ENCODE results near the gene ARL15. TPM values are rescaled to one million over a fixed set of nuclear protein-coding genes. Genes with fewer than 3 reads are reported as not detected.

ARL15 gene
- total RNA-seq, 1 experiment from 2014 or later, result 6.9 TPM

GRCh38 chr5:53969176-53969730 lies 341.1 kb downstream of the ARL15 start:
- H3K27ac ChIP-seq (ENCODE audit: low read length), result no peak overlapping the region
- no peaks in the 10 kb centered on the region for H3F3A ChIP-seq (ENCODE audit: low read length, unreplicated experiment)
- no peak overlapping the region for H3K9ac ChIP-seq (ENCODE audit: low read length)
- POLR2A ChIA-PET (ENCODE audit: unreplicated experiment), result no interaction called here
- no peak overlapping the region for H3K4me2 ChIP-seq (ENCODE audit: low read length)
- no peaks in the 10 kb centered on the region for H3K4me1 ChIP-seq (ENCODE audit: insufficient read depth, low read length)
- H3K4me3 ChIP-seq (ENCODE audit: low read length), result no peak overlapping the region
- H4K20me1 ChIP-seq (ENCODE audit: low read length), result no peaks in the 10 kb centered on the region
- H3K79me2 ChIP-seq (ENCODE audit: low read length), result no peaks in the 10 kb centered on the region
- DNase-seq, result no peak
- BruUV-seq (replicated peaks), result no TSS peak
- no peak overlapping the region for H2AFZ ChIP-seq (ENCODE audit: low read length)
- H3K9me3 ChIP-seq (ENCODE audit: low read length), result no peaks in the 10 kb centered on the region
- CTCF ChIA-PET, result no interaction called here
- H3K27me3 ChIP-seq (ENCODE audit: low read length), result no peaks in the 10 kb centered on the region
- no peaks in the 10 kb centered on the region for H3K36me3 ChIP-seq (ENCODE audit: low read depth, low read length)
- H3K9me2 ChIP-seq (replicated peaks; ENCODE audit: low read length), result no peaks in the 10 kb centered on the region
- no peak for ATAC-seq
- no peak for TF ChIP-seq EZH2phosphoT487 (IDR thresholded peaks at IDR 0.05; ENCODE audit: borderline replicate concordance, low read length)
- TF ChIP-seq EZH2 (IDR thresholded peaks at IDR 0.05; ENCODE audit: low read length, unreplicated experiment), result no peak
- no peak for TF ChIP-seq CTCF (conservative IDR thresholded peaks at IDR 0.05; ENCODE audit: low read depth, low read length)
- intact Hi-C loops (cut with micrococcal nuclease), result no loop called here

GRCh38 chr5:53965459-53965858 lies 344.9 kb downstream of the ARL15 start:
- ATAC-seq, result no peak
- H2AFZ ChIP-seq (ENCODE audit: low read length), result no peak overlapping the region
- CTCF ChIA-PET, result no interaction called here

More at GRCh38 chr5:53965459-53965858, 344.9 kb downstream of the ARL15 start:
- H3K36me3 ChIP-seq (ENCODE audit: low read depth, low read length), result no peaks in the 10 kb centered on the region
- no peaks in the 10 kb centered on the region for H3F3A ChIP-seq (ENCODE audit: low read length, unreplicated experiment)
- no peak for DNase-seq
- TF ChIP-seq EZH2 (IDR thresholded peaks at IDR 0.05; ENCODE audit: low read length, unreplicated experiment), result no peak
- no peak for TF ChIP-seq EZH2phosphoT487 (IDR thresholded peaks at IDR 0.05; ENCODE audit: borderline replicate concordance, low read length)
- no peak for TF ChIP-seq CTCF (conservative IDR thresholded peaks at IDR 0.05; ENCODE audit: low read depth, low read length)
- H3K4me1 ChIP-seq (ENCODE audit: insufficient read depth, low read length), result no peaks in the 10 kb centered on the region
- POLR2A ChIA-PET (ENCODE audit: unreplicated experiment), result no interaction called here
- H3K9me3 ChIP-seq (ENCODE audit: low read length), result no peaks in the 10 kb centered on the region
- H3K9ac ChIP-seq (ENCODE audit: low read length), result no peak overlapping the region
- H3K4me2 ChIP-seq (ENCODE audit: low read length), result no peak overlapping the region
- intact Hi-C loops (cut with micrococcal nuclease), result no loop called here
- no peaks in the 10 kb centered on the region for H3K9me2 ChIP-seq (replicated peaks; ENCODE audit: low read length)
- no peak overlapping the region for H3K27ac ChIP-seq (ENCODE audit: low read length)
- H3K79me2 ChIP-seq (ENCODE audit: low read length), result no peaks in the 10 kb centered on the region
- H3K27me3 ChIP-seq (ENCODE audit: low read length), result no peaks in the 10 kb centered on the region
- no peaks in the 10 kb centered on the region for H4K20me1 ChIP-seq (ENCODE audit: low read length)
- H3K4me3 ChIP-seq (ENCODE audit: low read length), result no peak overlapping the region
- BruUV-seq (replicated peaks), result no TSS peak

All from PC-3 (cell line).